Panc1 (cell line): ENCODE data around the gene SAP30BP. TPM values are rescaled to one million over a fixed set of nuclear protein-coding genes. Genes with fewer than 3 reads are reported as not detected.

Source experiments
- ATAC-seq: fragments of 200-7000 bp; cut with Tn5 transposase; 2 replicates; pipeline ENCODE4 v1.9.1; 2020; ENCODE audit warnings: mild to moderate bottlenecking, moderate library complexity
- BruUV-seq: library from RNA; stranded (reverse); fragments of 400-500 nt; replicated peaks from 2 replicates; lab custom pipeline; 2021; lab: Mats Ljungman, UMichigan
- CTCF ChIA-PET: fragments of 300-600 bp; sonication (Branson Sonifier 250); formaldehyde crosslinking; loops from one replicate; lab custom pipeline; 2022; ENCODE audit warnings: antibody characterized with exemption; lab: Charles Lee
- POLR2A ChIA-PET: fragments of 300-600 bp; sonication (Branson Sonifier 250); formaldehyde crosslinking; loops from one replicate; lab custom pipeline; 2022; ENCODE audit warnings: antibody characterized with exemption; lab: Charles Lee
- DNase-seq: peaks from one replicate; pipeline ENCODE4 v3.0.0-alpha.2; 2010; ENCODE audit warnings: low read depth, low spot score
- H3K27ac ChIP-seq: 2 replicates; pipeline ENCODE4 v1.5.1; 2011; ENCODE audit warnings: mild to moderate bottlenecking, low read length, inconsistent platforms
- H3K27me3 ChIP-seq: fragments of 200-500 bp; sonication (Bioruptor generic); 2 replicates; pipeline ENCODE4 v1.6.0; 2014; ENCODE audit warnings: low read length, inconsistent platforms; ENCODE audit not compliant: control insufficient read depth, insufficient read depth
- H3K36me3 ChIP-seq: fragments of 200-500 bp; sonication (Bioruptor generic); 2 replicates; pipeline ENCODE4 v1.5.1; 2014; ENCODE audit warnings: inconsistent platforms, mild to moderate bottlenecking, low read length, moderate library complexity; ENCODE audit not compliant: control insufficient read depth, insufficient read depth
- H3K4me1 ChIP-seq: 2 replicates; pipeline ENCODE4 v1.5.1; 2011; ENCODE audit warnings: inconsistent platforms, mild to moderate bottlenecking, low read length, moderate library complexity; ENCODE audit not compliant: control insufficient read depth, insufficient read depth
- H3K4me3 ChIP-seq, 2 experiments: 2 replicates each; pipeline ENCODE4 v1.5.1; 2011 to 2012; ENCODE audit warnings: low read depth in 2 of 2, low read length in 2 of 2, mild to moderate bottlenecking in 2 of 2, inconsistent platforms in 1 of 2, moderate library complexity in 1 of 2
- H3K9me3 ChIP-seq: fragments of 200-500 bp; sonication (Bioruptor generic); 2 replicates; pipeline ENCODE4 v1.5.1; 2014; ENCODE audit warnings: low read depth, mild to moderate bottlenecking, inconsistent platforms, low read length, moderate library complexity; ENCODE audit not compliant: control insufficient read depth, insufficient read depth
- POLR2AphosphoS5 ChIP-seq: IDR thresholded peaks from 2 replicates; pipeline ENCODE4 v1.6.1; 2012; ENCODE audit warnings: mild to moderate bottlenecking, low read depth, low read length, moderate library complexity
- SIN3A ChIP-seq: IDR thresholded peaks from 2 replicates; pipeline ENCODE4 v1.6.1; 2012; ENCODE audit warnings: low read depth, mild to moderate bottlenecking, low read length, moderate library complexity, borderline replicate concordance; ENCODE audit not compliant: insufficient read depth
- TCF7L2 ChIP-seq: IDR thresholded peaks from 2 replicates; pipeline ENCODE4 v1.6.1; 2011; ENCODE audit warnings: mild to moderate bottlenecking, low read depth, low read length, inconsistent platforms
- in situ Hi-C: cut with HindIII; loops from 2 replicates; pipeline ENCODE4 v1.10.0; 2016; ENCODE audit warnings: low sequenced_read_pairs, low pct_unique_long_range_greater_than_20kb
- intact Hi-C: fragments of 100-400 bp; cut with micrococcal nuclease; formaldehyde crosslinking; loops from one replicate; pipeline ENCODE4 v1.10.0; 2022; ENCODE audit not compliant: unreplicated experiment
- total RNA-seq: library from RNA; stranded (reverse); gene quantifications from one replicate; pipeline ENCODE4 v1.2.1, GENCODE V29; 2021; ENCODE audit not compliant: unreplicated experiment
- TF ChIP-seq, protein P1 (sequence below): fragments of 450-650 bp; IDR thresholded peaks from 2 replicates; pipeline ENCODE4 v1.5.1; 2017; ENCODE audit warnings: mild to moderate bottlenecking
- TF ChIP-seq, protein P2 (sequence below), 2 experiments: IDR thresholded peaks; 2 replicates each; pipeline ENCODE4 v1.6.1; 2011 to 2012; ENCODE audit warnings: low read depth in 2 of 2, control low read depth in 1 of 2, low read length in 1 of 2, mild to moderate bottlenecking in 1 of 2, moderate library complexity in 1 of 2; ENCODE audit not compliant: insufficient read depth in 1 of 2

SAP30BP gene
- total RNA-seq, 1 experiment from 2014 or later = 138 TPM

DNA sequence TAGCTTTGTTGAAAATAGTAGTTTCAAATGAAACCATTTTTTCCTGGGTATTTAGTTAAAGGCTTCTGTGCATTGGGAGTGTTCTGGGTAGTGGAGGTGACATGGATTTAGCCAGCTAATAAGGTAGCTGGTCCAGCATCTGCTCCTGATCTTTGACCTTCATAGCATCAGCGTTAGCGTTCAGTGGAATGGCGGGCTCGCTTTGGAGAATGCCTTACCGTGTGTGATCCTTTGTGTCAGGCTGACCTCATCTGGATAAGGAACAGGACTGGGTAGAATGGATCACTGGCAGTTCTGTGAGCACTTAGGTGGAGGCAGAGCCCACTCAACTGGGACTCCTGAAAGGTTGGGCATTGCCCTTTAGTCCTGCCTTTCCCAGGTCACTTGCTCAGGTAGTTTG lies 3.7 kb downstream of the SAP30BP start:
- Histone ChIP-seq H3K9me3 (no peaks in the 10 kb centered on the region), H3K27me3 (no peaks in the 10 kb centered on the region), H3K4me1 (peaks cover 13% of the 10 kb centered on the region), H3K4me3 (no peak overlapping the region), H3K36me3 (peaks cover 35% of the 10 kb centered on the region), H3K27ac (no peak overlapping the region)
- intact Hi-C loops = no loop called here
- ATAC-seq = no peak
- in situ Hi-C loops = no loop called here
- POLR2A ChIA-PET = no interaction called here
- CTCF ChIA-PET = interaction anchor here (0.6 kb wide), 1 partner anchor 713 kb away, joined by 3 read pairs; no protein-coding TSS in a partner anchor
- TF ChIP-seq, protein P1, sequence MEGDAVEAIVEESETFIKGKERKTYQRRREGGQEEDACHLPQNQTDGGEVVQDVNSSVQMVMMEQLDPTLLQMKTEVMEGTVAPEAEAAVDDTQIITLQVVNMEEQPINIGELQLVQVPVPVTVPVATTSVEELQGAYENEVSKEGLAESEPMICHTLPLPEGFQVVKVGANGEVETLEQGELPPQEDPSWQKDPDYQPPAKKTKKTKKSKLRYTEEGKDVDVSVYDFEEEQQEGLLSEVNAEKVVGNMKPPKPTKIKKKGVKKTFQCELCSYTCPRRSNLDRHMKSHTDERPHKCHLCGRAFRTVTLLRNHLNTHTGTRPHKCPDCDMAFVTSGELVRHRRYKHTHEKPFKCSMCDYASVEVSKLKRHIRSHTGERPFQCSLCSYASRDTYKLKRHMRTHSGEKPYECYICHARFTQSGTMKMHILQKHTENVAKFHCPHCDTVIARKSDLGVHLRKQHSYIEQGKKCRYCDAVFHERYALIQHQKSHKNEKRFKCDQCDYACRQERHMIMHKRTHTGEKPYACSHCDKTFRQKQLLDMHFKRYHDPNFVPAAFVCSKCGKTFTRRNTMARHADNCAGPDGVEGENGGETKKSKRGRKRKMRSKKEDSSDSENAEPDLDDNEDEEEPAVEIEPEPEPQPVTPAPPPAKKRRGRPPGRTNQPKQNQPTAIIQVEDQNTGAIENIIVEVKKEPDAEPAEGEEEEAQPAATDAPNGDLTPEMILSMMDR = no peak
- TF ChIP-seq, protein P2, sequence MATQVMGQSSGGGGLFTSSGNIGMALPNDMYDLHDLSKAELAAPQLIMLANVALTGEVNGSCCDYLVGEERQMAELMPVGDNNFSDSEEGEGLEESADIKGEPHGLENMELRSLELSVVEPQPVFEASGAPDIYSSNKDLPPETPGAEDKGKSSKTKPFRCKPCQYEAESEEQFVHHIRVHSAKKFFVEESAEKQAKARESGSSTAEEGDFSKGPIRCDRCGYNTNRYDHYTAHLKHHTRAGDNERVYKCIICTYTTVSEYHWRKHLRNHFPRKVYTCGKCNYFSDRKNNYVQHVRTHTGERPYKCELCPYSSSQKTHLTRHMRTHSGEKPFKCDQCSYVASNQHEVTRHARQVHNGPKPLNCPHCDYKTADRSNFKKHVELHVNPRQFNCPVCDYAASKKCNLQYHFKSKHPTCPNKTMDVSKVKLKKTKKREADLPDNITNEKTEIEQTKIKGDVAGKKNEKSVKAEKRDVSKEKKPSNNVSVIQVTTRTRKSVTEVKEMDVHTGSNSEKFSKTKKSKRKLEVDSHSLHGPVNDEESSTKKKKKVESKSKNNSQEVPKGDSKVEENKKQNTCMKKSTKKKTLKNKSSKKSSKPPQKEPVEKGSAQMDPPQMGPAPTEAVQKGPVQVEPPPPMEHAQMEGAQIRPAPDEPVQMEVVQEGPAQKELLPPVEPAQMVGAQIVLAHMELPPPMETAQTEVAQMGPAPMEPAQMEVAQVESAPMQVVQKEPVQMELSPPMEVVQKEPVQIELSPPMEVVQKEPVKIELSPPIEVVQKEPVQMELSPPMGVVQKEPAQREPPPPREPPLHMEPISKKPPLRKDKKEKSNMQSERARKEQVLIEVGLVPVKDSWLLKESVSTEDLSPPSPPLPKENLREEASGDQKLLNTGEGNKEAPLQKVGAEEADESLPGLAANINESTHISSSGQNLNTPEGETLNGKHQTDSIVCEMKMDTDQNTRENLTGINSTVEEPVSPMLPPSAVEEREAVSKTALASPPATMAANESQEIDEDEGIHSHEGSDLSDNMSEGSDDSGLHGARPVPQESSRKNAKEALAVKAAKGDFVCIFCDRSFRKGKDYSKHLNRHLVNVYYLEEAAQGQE (IDR thresholded peaks at IDR 0.05; ENCODE audit: insufficient read depth in 1 of 2, low read depth in 2 of 2, low read length in 1 of 2) = no peak
- TF ChIP-seq POLR2AphosphoS5 (no peak), SIN3A (no peak), TCF7L2 (no peak)
- DNase-seq = no peak
- no TSS peak for BruUV-seq

DNA sequence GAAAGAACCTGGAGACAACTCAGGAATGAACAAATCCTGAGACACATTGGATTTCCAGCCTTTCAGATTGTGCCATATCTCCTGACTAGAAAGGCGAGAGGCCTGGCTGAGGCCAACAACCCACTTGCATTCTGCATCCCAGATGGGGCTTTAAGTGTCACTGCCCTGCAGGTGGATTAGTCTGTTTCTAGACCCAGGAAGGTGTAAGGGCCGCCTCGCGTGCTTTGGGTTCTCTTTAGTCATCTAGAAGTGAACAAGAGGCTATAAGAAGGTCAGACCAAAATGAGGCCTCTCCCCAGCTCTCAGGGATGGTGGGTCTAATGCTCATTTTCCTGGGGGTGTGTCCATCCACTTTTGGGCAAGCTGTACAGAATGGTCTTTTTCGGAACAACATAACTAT lies 4.9 kb downstream of the SAP30BP start:
- no peak overlapping the region for H3K4me3 ChIP-seq
- H3K27me3 ChIP-seq = no peaks in the 10 kb centered on the region
- TF ChIP-seq TCF7L2 (no peak), POLR2AphosphoS5 (no peak), SIN3A (no peak)
- TF ChIP-seq, protein P1 = no peak
- TF ChIP-seq, protein P2 (IDR thresholded peaks at IDR 0.05; ENCODE audit: insufficient read depth in 1 of 2, low read depth in 2 of 2, low read length in 1 of 2) = no peak
- in situ Hi-C loops = no loop called here
- H3K4me1 ChIP-seq = peaks cover 8% of the 10 kb centered on the region
- POLR2A ChIA-PET = no interaction called here
- DNase-seq = no peak
- H3K9me3 ChIP-seq = no peaks in the 10 kb centered on the region
- intact Hi-C loops = no loop called here
- peaks cover 37% of the 10 kb centered on the region for H3K36me3 ChIP-seq
- no peak for ATAC-seq
- no peak overlapping the region for H3K27ac ChIP-seq
- CTCF ChIA-PET = no interaction called here
- BruUV-seq = no TSS peak
